Activated gamma-delta T cell treated with anti-CD3 and anti-CD28 coated beads, Interleukin-2, amount 50 U/mL, for 16 hours (primary cell): Measurements from ENCODE around the gene EGFL8.

Experiments used
- DNase-seq: peaks from one replicate; pipeline ENCODE4 v3.0.0-alpha.2; 2020; ENCODE audit warnings: low read depth

EGFL8 gene

DNA sequence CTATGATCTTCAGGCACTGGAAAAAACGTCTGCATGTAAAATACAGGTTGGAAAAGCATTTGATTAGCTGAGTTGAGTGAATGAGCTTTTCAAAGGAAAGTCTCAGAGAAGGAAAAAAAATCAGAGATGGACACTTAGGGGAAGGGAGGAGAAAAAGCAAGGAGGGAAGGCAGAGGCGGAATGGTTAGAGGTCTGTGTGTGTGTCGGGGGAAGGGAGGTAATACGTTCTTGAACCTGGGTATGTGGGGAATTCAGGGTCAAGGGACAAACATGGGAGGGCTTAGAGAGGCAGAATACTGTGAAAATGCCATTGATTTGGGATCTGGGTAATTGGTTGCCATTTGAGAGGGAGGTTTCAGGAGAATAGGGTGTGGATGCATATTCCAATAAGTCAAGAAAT, 17.7 kb upstream of the EGFL8 start:
- no peak for DNase-seq

DNA sequence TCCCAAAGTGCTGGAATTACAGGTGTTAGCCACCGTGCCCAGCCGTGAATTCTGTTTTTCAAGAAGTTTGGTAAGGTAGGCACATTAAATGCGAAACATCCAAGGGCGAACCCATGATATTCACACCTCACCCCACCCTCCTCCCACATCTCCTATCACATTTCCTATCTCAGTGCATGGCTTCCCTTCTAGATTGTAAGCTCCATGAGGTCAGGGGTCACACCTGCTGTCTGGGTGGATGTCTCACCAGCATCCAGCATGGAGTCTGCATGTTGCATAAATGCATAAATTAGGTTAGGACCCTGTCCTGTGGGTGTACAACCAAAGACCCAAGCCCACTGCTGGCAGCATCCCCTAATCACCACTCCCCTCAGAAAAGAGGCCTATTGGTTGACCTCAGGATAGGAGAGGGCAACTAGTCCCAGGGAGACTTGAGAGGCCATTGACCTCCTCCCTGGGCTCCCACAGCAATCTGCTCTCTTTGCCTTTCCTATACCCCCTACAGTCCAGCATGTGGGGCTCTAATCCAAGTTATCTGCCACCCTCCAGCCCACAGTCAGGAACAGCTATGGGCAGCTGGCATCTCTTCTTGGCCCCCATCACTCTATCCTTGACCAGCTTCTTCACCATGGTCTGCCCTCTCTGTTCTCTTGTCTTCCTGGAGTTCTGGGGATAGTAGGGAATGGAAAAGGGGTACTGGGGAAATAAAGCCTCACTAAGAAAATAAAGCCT, 16.8 kb upstream of the EGFL8 start:
- DNase-seq = no peak

DNA sequence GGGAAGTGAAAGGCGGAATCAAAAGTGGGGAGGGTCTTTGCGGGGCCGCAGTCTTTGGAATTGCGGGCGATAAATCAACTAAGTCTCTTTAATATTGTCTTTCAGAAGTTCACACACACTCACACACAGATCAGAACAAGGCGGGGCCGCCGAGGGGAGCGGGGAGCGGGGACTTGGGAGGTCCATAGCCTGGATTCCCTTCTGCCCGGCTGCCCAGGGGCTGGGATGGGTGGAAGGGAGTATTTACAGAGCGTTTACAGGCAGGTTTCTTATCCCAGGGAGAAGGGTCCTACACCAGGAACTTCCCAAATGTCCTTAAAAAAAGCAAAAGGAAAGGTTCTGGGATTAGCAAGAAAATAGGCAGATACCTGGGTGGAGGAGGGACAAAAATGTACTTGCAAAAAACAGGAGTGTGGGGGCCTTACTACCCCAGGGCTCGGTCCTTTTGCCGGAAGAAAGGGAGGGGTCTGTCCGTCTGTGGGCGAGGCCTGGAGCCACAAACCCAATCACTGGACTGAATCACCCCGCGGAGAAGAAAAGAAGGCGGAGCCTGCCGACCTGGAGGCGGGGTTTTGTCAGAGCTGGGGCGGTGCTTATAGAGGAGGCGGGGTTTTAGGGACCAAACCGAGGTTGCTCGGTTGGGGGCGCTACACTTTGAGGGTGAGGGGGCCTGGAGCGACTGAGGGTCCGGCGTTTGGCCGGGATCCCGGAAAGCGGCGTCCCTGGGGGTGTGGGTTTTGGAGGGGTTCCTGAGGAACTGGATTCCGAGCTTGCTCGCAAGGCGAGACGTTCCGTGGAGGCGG, 15.9 kb upstream of the EGFL8 start:
- peak; percentile 55 for DNase-seq

DNA sequence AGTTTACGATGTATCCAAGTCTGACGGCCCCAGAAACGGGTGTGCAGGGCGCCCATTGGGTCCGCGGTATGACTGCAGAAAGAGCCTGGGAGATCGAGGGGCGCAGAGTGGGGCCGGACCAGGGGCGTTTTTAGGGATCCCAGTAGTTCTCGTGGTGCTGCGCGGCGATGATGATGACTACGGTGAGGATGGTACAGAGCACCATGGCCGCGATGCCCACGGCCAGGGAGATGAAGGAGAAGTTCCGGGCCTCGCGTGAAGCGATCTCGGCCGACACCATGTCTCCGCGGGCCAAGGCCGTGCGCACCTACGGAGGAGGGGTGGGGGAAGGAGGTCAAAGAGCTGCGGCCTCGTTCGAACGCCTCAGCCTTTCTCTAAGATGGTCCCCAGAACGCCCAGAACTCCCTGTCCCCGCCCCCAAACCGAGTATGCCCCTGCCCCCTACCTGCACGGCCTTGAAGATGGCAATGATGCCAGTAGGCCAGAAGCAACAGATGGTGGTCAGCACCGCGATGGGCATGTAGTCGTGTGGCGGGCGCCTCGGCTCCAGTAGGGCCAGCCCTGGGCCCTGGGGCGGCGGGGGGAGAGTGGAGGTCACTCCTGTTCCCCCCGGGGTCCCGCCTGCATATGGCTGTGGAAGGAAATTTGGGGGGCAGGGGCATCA, 15.2 kb upstream of the EGFL8 start:
- no peak for DNase-seq

DNA sequence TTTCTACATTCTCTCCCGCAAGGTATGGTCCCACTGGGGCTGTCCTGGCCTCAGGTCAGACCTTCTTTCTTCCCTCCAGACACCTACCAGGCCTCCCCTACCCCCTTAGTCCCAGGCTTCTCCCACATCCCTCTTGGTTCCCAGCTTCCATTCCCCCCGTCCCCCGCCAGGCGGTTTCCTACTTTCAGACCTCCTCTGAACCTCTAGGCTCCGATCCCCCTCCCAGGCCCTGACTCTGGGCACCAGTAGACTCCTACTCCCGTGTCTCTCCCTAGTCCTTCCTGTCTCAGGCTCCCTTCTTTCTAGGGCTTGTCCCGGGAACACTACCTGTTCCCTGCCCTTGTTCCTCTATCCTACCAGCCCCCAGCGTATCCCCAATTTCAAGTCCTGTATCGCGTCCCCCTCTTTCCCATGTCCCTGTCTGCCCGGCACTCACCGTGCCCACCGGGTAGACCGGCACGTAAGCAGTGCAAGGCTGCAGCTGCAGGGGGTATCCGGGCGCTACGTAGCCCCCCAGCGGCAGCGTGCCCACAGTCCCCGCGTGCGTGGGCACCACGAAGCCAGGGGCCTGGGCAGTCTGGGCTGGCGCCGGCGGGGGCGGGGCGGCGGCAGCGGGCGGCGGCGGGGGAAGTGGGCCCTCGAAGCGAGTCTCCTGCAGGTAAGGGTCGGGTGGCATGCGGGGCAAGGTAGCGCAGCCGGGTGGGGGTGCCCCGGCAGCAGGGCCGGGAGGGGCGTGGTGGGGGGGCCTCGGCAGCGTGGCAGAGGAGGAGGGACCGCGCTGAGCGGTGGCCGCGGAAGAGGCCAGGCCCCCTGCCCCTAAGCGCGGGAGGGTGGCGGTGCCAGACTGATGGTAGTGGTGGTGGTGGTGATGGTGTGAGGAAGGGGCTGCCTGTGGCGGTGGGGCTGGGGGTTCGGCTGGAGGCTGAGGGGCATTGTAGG, 14.2 kb upstream of the EGFL8 start:
- DNase-seq = no peak

DNA sequence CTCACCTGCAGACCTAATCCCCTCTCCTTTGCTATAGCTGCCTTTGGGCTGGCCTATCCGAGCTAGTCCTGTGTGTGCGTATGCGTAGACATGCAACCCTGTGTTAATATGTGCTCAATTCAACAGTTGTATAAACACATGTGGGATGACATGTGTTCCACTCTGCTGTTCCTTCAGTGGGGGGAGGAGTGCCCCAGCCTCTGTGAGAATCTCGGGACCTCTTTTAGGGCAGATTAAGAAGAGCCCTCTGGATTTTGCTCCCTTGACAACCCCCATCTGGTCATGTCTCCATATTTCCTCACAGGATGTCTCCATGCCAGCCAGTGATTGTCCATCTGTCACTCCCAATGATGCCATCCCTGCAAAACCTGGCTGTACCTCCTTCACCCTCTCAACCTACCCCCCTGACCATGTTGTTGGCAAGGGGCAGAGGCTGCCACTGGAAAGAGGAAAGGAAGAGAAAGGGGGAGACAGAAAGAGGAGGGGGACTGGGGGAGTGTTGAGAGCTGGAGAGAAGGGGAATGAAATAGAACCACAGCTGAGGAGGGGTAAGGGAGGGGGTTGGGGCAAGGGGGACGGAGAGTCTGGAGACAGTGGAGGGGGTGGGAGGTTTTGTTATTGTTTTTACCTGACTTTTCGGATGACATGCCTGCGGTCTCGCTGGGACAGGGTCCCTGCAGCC, 13.1 kb upstream of the EGFL8 start:
- no peak for DNase-seq

DNA sequence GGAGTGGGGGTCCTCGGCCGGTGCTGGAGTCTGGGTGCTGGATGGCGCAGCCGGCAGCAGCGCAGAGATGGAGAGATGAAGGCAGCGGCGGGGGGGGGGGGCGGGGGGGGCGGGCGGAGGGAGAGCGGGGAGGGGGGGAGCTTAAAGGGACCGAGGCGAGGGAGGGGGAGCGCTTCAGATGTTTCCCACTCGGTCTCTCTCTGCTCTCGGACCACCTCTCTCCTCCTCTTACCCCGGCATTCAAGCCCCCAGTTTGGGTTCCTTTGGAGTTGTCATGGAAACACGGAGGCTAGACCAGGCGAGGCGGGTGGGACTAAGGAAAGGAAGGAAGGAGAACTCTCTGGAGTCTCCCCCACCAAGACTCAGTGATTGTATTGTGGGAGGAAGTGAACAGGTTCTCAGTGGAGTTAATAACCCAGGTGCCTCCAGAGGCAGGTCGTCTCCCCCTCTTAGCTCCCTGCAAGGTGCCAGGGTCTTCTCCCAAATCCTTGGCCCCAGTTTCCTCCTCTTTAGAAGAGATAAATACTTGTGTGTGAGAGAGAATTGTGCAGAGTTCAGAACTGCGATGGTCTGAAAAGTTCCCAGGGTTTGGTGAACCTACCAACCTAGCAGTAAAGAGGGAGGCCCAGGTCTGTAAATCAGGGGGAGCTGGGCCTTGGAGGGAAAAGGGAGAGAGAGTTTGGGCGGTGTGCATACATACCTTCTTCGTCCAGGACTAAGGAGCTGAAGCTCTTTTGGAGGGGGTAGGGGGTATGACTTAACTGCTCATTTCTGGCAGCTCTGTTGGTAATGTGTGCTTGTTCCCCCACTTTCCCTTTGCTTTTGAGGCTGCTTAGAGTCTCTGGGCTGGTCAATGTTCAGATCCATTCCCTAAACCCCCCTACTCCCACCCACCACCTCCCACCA, 12.3 kb upstream of the EGFL8 start, which contains the start of gene PRRT1:
TSS of gene PRRT1 (minus strand) at position 77 of the 906 bp plus-strand sequence. CDS start 112 bp downstream, outside the sequence.
- no peak for DNase-seq

DNA sequence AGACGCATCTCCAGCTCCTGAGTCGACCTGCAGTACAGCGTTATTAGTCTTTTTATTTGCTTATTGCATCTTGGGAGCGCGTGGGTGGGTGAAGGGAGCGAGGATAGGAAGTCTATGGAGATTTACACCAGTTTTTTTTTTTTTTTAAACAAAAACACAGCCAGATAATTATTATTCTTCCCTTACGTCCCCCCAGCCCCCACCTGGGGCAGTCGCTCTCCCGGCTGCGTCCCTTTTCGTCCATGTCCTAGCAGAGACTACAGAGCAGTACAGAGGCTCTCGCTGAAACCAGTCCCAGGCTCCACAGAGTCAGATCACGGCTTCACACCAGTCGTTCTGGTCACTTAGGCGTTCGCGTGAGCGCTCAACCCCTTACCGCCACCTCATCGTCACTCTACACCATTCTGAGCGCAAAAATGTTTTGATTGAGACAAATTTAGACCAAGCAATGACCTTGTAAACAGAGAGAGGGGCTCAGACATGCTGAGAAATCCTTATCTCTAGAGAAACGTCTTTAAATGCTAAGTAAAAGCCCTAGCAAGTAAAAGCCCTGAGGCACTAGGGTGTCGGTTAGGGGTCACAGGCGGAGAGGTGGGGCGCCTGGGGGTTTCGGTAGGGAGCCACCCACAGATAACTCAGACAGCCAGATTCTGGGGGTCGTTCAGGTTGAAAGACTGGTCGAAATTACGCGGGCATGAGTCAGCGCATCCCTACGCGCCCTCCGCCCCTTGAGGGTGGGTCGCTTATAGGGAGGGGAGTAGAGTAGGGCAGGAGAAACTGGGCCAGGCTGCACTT, 11.4 kb upstream of the EGFL8 start:
- DNase-seq = no peak

DNA sequence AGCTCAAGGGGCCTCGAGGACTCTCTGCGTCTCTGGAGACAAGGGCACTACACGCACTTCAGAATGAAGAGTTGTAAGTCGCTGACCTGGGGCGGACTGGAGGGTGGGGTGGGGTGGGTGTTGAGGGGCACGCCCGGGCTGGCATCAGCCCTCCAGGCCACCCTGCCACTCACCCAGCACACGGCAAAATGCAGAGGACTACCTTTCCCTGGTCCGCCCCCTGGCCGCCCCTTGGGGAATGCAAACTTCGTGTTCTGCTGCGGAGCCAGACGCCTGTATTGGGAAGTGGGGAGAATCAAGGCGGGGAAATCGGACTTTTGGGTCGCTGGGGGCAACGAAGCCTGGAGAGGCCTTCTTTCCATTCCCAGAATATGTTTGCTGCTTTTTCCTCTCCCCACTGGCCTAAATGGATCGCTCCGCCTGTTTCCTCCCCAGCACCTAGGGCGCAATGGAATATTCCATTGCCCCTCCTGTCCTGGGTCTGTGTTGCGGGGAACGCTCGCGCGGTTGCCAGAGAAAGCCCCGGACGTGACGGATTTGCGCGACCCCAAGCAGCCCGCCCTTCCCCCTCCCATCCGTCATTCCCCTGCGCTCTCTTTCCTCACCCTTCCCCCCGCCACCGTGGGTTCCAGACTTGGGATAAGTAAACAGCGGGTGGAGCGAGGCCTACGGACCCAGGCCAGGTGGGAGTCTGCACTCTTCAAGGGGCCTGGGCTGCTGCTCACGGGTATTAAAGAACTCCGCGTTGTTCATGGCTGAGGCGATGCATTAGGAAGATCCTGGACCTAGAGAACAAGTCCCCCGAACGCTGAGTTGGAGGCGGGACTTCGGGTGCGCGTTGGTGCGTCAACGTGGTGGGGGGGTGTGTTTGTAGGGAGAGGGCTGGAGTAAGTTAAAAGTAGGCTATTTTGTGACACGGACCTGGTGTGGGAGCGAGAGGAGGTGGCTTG, 10.6 kb upstream of the EGFL8 start, which contains the start of gene PPT2:
TSS of gene PPT2 (plus strand) at position 578 of the 950 bp plus-strand sequence. CDS start 454 bp downstream, outside the sequence.
- peak; percentile 67 for DNase-seq

DNA sequence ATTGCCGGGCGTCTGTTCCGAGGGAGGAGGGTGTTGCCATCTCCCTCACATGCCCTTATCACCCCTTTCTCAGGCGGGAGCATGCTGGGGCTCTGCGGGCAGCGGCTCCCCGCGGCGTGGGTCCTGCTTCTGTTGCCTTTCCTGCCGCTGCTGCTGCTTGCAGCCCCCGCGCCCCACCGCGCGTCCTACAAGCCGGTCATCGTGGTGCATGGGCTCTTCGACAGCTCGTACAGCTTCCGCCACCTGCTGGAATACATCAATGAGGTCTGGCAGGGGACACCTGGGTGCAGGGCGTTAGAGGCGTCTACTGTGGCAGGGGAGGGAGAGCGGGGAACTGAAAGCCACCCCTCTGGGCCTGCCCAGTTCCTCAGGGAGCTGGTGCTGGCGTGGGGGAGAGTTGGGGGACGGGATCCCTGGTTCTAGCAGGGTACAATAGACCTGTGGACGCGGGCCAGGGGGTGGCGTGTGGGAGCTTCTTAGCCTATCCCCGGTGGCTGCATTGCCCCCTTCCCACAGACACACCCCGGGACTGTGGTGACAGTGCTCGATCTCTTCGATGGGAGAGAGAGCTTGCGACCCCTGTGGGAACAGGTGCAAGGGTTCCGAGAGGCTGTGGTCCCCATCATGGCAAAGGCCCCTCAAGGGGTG, 9.8 kb upstream of the EGFL8 start:
- DNase-seq = peak; percentile 40

DNA sequence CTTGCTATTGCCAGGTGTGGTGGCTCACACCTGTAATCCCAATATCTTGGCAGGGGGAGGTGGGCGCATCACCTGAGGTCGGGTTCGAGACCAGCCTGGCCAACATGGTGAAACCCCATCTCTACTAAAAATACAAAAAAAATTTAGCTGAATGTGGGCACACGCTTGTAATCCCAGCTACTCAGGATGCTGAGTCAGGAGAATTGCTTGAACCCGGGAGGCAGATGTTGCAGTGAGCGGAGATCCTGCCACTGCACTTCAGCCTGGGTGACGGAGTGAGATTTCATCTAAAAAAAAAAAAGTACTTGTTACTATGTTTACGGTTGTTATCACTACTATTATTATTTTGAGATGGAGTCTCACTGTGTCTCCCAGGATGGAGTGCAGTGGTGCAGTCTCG, 7.5 kb upstream of the EGFL8 start:
- no peak for DNase-seq

DNA sequence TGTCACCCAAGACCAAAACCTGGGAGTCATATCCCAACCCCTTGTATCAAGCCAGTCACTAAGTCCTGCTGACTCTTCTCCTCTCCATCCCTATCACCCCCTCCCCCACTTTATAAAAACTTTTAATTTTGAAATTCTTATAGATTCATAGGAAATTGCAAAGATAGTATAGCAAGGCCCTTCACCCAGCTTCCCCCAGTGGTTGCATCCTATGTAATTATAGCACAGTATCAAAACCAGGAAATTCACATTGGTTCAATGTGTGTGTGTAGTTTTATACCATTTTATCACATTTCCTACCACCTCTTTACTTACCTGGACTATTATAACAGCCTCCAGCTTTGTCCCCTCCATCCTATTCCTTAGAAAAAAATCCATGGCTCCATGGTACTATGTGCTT, 6.3 kb upstream of the EGFL8 start:
- DNase-seq = no peak

DNA sequence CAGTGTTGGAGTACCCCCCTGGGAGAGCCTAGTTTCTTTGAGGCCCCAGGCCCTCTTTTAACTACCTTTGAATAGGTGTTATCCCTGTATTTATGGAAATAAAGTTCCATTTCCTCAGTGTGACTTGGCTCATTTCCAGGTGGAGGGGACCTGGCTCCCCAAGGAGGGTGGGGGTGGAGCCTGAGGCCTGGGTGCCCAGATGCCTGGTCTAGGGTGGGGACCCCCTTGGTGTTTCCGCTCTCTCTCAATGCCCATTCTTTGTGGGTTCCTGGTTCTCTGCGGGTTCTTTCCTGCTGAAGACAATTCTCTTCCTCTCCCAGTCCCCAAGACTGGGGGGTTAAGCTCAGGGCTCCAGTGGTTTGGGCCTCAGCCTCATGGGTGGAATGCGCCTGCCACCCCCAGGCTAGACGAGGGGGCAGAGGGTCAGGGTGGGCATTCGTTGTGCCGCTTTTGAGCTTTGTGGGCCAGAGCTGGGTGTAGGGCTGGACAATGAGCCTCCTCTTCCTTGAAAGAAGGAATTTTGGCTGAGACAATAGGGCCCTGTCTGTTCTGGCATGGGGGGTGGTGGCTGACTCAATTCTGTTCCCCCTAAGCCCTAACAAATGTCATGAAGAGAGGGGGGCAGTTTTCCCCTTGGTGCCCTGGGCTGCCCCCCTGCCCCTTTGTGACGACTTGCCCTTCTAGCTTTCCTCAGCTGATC, 686 bp upstream of the EGFL8 start:
- no peak for DNase-seq

DNA sequence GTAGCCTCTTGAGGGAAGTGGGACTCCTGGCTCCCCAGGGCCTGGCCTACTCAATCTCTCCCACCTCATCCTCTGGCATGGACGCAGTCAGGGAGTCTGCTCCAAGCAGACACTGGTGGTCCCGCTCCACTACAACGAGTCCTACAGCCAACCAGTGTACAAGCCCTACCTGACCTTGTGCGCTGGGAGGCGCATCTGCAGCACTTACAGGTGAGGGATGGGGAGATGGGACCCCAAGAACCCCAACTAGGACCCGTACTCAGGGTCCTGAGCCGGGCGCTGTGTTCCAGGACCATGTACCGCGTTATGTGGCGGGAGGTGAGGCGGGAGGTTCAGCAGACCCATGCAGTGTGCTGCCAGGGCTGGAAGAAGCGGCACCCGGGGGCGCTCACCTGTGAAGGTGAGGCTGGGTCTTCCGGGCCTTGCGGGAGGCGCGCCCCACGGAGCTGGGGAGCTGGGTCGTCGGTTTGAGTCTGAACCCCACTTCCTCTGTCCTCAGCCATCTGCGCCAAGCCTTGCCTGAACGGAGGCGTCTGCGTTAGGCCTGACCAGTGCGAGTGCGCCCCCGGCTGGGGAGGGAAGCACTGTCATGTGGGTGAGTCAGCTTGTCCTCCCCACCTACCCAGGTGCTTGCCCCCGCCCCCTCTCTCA, 2.1 kb downstream of the EGFL8 start:
- no peak for DNase-seq

DNA sequence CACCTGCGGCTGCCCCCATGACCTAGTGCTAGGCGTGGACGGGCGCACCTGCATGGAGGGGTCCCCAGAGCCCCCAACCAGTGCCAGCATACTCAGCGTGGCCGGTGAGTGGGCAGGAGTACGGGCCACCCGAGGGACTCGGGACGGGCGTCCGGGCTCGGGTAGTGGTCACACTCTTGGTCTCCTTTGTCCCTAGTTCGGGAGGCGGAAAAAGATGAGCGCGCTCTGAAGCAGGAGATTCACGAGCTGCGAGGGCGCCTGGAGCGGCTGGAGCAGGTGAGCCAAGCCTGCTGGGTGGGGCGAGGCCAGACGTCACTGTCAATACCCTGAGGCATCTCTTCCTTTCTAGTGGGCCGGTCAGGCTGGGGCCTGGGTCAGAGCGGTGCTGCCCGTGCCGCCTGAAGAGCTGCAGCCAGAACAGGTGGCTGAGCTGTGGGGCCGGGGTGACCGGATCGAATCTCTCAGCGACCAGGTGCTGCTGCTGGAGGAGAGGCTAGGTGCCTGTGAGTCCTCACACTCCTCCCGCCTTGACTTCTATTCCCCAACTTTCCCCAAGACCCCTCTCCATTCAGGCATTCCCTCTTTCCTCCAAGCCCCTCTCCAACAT, 2.9 kb downstream of the EGFL8 start:
- DNase-seq = no peak

DNA sequence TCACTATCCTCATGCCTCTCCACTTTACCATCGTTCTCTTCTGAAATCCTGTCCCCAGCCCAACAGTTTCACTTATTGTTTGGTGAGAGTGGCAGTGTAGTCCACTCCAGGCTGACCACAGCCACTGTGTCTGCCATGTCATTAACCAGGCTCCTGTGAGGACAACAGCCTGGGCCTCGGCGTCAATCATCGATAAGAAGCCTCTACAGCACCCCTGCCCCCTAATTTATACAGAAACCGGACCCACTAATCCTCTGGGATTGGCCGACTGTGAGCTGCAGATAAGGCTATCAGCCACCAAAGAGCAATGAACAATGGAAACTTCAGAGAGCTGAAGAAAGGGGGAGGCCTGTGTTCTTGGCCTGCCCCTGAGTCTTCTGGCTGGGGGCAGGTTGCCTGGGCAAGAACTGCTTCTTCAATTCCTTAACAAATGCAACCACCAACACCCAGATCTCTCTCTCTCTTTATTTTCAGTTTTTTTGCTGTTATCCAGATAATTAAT, 3.4 kb downstream of the EGFL8 start:
- DNase-seq = no peak
